Astrocyte of the spinal cord (primary cell): Measurements from ENCODE around the gene EGFL7.

Experiments
- DNase-seq: peaks from one replicate; pipeline ENCODE4 v3.0.0; 2011; ENCODE audit warnings: low read depth, low spot score
- H3K4me3 ChIP-seq: 2 replicates; pipeline ENCODE4 v1.5.1; 2011; ENCODE audit warnings: low read depth, mild to moderate bottlenecking, low read length, moderate library complexity
- CTCF ChIP-seq: IDR thresholded peaks from 2 replicates; pipeline ENCODE4 v1.5.1; 2012; ENCODE audit warnings: low read depth, mild to moderate bottlenecking, low read length, inconsistent platforms
- in situ Hi-C: cut with HindIII; loops from 2 replicates; pipeline ENCODE4 v1.10.0; 2017; ENCODE audit warnings: low sequenced_read_pairs

EGFL7 gene

GRCh38 chr9:136640171-136641111, 22.3 kb upstream of the EGFL7 start:
- in situ Hi-C loops = no loop called here
- no peak overlapping the region for H3K4me3 ChIP-seq
- no peak for DNase-seq
- TF ChIP-seq CTCF = no peak

- TF ChIP-seq CTCF = no peak
- DNase-seq = no peak
- in situ Hi-C loops = no loop called here
- H3K4me3 ChIP-seq = no peak overlapping the region
These were observed 20.2 kb upstream of the EGFL7 start for GRCh38 chr9:136642439-136642921.

- H3K4me3 ChIP-seq = no peak overlapping the region
- in situ Hi-C loops = no loop called here
- TF ChIP-seq CTCF = no peak
- DNase-seq = no peak
These were observed 18.9 kb upstream of the EGFL7 start for GRCh38 chr9:136643596-136644342.

- TF ChIP-seq CTCF = no peak
- peak; percentile 39 for DNase-seq
- in situ Hi-C loops = no loop called here
- H3K4me3 ChIP-seq = no peak overlapping the region
These were observed 18.4 kb upstream of the EGFL7 start for GRCh38 chr9:136644343-136644592.

- TF ChIP-seq CTCF = peak; percentile 89
- no peak overlapping the region for H3K4me3 ChIP-seq
- in situ Hi-C loops = no loop called here
- no peak for DNase-seq
These were observed 17.9 kb upstream of the EGFL7 start for GRCh38 chr9:136644593-136645351.

GRCh38 chr9:136645352-136645902, 17.3 kb upstream of the EGFL7 start:
- in situ Hi-C loops = no loop called here
- no peak for DNase-seq
- no peak overlapping the region for H3K4me3 ChIP-seq
- no peak for TF ChIP-seq CTCF
